Measurements from ENCODE around the gene SUPT20H. TPM values are rescaled to one million over a fixed set of nuclear protein-coding genes. Genes with fewer than 3 reads are reported as not detected.

SUPT20H gene
- total and polyA plus RNA-seq, 10 of the 15 experiments (the other 5 are each of a cell fraction or from before 2014, with no cell fraction given), result 12.3 to 69.8 (median 47.5) TPM

DNA sequence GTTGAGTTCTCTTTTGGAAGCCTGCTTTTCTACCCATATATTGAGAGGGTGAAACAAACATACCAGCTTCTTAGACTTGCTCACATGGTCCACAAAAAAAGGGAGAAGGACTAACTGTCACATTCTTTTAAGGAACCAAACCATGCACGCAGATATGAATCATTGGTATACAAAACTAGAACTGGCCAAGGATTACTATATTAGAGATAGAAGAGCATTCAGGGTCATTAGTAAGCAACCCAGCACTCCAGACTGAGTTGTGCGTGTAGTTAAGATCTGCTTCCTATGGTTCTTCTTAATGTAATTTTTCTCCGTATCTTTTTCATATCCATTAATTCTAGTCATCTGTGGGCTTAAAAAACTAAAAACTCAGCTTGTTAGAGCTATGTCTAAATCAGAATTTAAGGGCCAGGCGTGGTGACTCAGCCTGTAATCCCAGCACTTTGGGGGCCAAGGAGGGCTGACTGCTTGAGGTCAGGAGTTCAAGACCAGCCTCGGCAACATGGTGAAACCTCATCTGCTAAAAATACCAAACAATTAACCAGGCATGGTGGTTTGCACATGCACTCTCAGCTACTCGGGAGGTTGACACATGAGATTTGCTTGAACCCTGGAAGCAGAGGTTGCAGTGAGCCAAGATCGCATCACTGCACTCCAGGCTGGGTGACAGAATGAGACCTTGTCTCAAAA lies 80.0 kb downstream of the SUPT20H start:
- Histone ChIP-seq H3K4me2 (ENCODE audit: control insufficient read depth, insufficient read depth) (no peak overlapping the region), H3K27ac (ENCODE audit: control insufficient read depth, insufficient read depth) (no peak overlapping the region), H4K20me1 (ENCODE audit: control insufficient read depth, insufficient read depth) (no peaks in the 10 kb centered on the region), H2AFZ (ENCODE audit: control insufficient read depth, low read depth, low read length) (no peak overlapping the region), H3K79me2 (ENCODE audit: control insufficient read depth, insufficient read depth, low read length) (no peaks in the 10 kb centered on the region), H3K9me3 (replicated peaks; ENCODE audit: control insufficient read depth, insufficient read depth, low read length) (peaks cover 5% of the 10 kb centered on the region; the same call in 2 of the 3 replicates), H3K9ac (ENCODE audit: control insufficient read depth, insufficient read depth, low read length) (no peak overlapping the region), H3K4me3 (no peak overlapping the region), H3K27me3 (replicated peaks in 1 of 2; ENCODE audit: control insufficient read depth in 2 of 2, insufficient read depth in 2 of 2, low read length in 1 of 2) (no peaks in the 10 kb centered on the region), H3K36me3 (ENCODE audit: control insufficient read depth in 2 of 2, insufficient read depth in 2 of 2, low read length in 1 of 2) (peaks cover 1 to 10% of the 10 kb centered on the region in 2 experiments), H3K4me1 (ENCODE audit: control insufficient read depth, insufficient read depth, low read length) (no peaks in the 10 kb centered on the region)
- DNase-seq (ENCODE audit: low read depth, low spot score), result no peak
- TF ChIP-seq, protein P1, sequence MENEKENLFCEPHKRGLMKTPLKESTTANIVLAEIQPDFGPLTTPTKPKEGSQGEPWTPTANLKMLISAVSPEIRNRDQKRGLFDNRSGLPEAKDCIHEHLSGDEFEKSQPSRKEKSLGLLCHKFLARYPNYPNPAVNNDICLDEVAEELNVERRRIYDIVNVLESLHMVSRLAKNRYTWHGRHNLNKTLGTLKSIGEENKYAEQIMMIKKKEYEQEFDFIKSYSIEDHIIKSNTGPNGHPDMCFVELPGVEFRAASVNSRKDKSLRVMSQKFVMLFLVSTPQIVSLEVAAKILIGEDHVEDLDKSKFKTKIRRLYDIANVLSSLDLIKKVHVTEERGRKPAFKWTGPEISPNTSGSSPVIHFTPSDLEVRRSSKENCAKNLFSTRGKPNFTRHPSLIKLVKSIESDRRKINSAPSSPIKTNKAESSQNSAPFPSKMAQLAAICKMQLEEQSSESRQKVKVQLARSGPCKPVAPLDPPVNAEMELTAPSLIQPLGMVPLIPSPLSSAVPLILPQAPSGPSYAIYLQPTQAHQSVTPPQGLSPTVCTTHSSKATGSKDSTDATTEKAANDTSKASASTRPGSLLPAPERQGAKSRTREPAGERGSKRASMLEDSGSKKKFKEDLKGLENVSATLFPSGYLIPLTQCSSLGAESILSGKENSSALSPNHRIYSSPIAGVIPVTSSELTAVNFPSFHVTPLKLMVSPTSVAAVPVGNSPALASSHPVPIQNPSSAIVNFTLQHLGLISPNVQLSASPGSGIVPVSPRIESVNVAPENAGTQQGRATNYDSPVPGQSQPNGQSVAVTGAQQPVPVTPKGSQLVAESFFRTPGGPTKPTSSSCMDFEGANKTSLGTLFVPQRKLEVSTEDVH (IDR thresholded peaks at IDR 0.05; ENCODE audit: low read depth, partially characterized antibody), result no peak
- ChIA-PET RAD21 (ENCODE audit: unreplicated experiment) (interaction anchor here (0.7 kb wide), 1 partner anchor 634 kb away, joined by 3 read pairs; no protein-coding TSS in a partner anchor), POLR2A (no interaction called here), SMC1A (ENCODE audit: uncharacterized antibody, unreplicated experiment) (interaction anchor here (0.7 kb wide), 1 partner anchor 10 kb away, joined by 3 read pairs; no protein-coding TSS in a partner anchor), CTCF (interaction anchor here (2.2 to 9.5 kb wide), 4 partner anchors 11 to 696 kb away, joined by 5 to 100 read pairs (median 26); no protein-coding TSS in a partner anchor)
- BruUV-seq (replicated peaks), result TSS peak; percentile 31
- WGBS (ENCODE audit: insufficient coverage, insufficient replicate concordance, low lambda C conversion rate, missing lambda C conversion rate), result 52% methylated on average over 7 of the region's 7 CpGs
- intact Hi-C loops (cut with micrococcal nuclease; ENCODE audit: unreplicated experiment), result loop anchor here (5.0 kb wide), 2 partner anchors 557 to 632 kb away; partner anchors contain the start of gene SPART
- in situ Hi-C loops (cut with MboI), result loop anchor here (5.0 to 10.0 kb wide), 2 partner anchors 122 to 555 kb away; no protein-coding TSS in a partner anchor
- FAIRE-seq, result no peak
- no peak for ATAC-seq

DNA sequence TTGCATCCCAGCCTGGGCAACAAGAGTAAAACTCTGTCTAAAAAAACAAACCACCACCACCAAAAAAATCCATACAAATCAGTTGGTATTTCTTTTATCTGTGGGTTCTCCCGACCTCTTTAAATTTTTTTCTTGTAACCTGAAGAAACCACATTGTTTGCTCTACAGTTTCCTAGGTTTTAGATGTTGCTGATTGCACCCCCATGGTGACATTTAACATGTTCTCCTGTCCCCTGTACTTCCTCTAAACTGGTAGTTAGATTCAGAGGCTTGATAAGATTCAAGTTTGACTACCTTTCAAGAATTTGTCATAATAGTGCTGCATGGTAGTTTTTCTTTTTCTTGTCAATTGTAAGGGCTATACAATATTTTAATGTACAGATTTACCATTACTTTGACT lies 84.3 kb downstream of the SUPT20H start:
- TSS peak; percentile 28 for BruUV-seq (replicated peaks)

More for the DNA sequence above, 84.3 kb downstream of the SUPT20H start:
- ChIA-PET CTCF (no interaction called here), SMC1A (ENCODE audit: uncharacterized antibody, unreplicated experiment) (interaction anchor here (0.7 kb wide), 1 partner anchor 766 kb away, joined by 3 read pairs; no protein-coding TSS in a partner anchor), POLR2A (no interaction called here), RAD21 (ENCODE audit: unreplicated experiment) (no interaction called here)
- H3K36me3 ChIP-seq (ENCODE audit: control insufficient read depth in 2 of 2, insufficient read depth in 2 of 2, low read length in 1 of 2), result peaks cover 1 to 9% of the 10 kb centered on the region in 2 experiments
- no peak for ATAC-seq
- H2AFZ ChIP-seq (ENCODE audit: control insufficient read depth, low read depth, low read length), result no peak overlapping the region
- H3K9me3 ChIP-seq (replicated peaks; ENCODE audit: control insufficient read depth, insufficient read depth, low read length), result peaks cover 5% of the 10 kb centered on the region; the same call in 2 of the 3 replicates
- intact Hi-C loops (cut with micrococcal nuclease; ENCODE audit: unreplicated experiment) (no loop called here), in situ Hi-C loops (cut with MboI) (no loop called here)
- no peak overlapping the region for H3K4me2 ChIP-seq (ENCODE audit: control insufficient read depth, insufficient read depth)
- TF ChIP-seq CHD2 (IDR thresholded peaks at IDR 0.05; ENCODE audit: borderline replicate concordance, low read depth, low read length), result no peak
- TF ChIP-seq CEBPB (IDR thresholded peaks at IDR 0.05; ENCODE audit: borderline replicate concordance in 1 of 2, low read depth in 2 of 2, low read length in 2 of 2), result no peak
- TF ChIP-seq, protein P2, sequence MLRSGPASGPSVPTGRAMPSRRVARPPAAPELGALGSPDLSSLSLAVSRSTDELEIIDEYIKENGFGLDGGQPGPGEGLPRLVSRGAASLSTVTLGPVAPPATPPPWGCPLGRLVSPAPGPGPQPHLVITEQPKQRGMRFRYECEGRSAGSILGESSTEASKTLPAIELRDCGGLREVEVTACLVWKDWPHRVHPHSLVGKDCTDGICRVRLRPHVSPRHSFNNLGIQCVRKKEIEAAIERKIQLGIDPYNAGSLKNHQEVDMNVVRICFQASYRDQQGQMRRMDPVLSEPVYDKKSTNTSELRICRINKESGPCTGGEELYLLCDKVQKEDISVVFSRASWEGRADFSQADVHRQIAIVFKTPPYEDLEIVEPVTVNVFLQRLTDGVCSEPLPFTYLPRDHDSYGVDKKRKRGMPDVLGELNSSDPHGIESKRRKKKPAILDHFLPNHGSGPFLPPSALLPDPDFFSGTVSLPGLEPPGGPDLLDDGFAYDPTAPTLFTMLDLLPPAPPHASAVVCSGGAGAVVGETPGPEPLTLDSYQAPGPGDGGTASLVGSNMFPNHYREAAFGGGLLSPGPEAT (IDR thresholded peaks at IDR 0.05; ENCODE audit: low read depth), result no peak
- no peak for TF ChIP-seq SIX5 (IDR thresholded peaks at IDR 0.05; ENCODE audit: low read depth, low read length, severe bottlenecking)
- 59% methylated on average over 1 of the region's 1 CpG for WGBS (ENCODE audit: insufficient coverage, insufficient replicate concordance, low lambda C conversion rate, missing lambda C conversion rate)
- no peaks in the 10 kb centered on the region; the same call in 1 of the 2 replicates for H3K79me2 ChIP-seq (ENCODE audit: control insufficient read depth, insufficient read depth, low read length)
- no peak overlapping the region for H3K4me3 ChIP-seq
- H4K20me1 ChIP-seq (ENCODE audit: control insufficient read depth, insufficient read depth), result no peaks in the 10 kb centered on the region
- no peak overlapping the region for H3K27ac ChIP-seq (ENCODE audit: control insufficient read depth, insufficient read depth)
- no peak for FAIRE-seq
- peaks cover 7% of the 10 kb centered on the region; the same call in 1 of the 2 replicates for H3K4me1 ChIP-seq (ENCODE audit: control insufficient read depth, insufficient read depth, low read length)
- no peak for DNase-seq (ENCODE audit: low read depth, low spot score)
- H3K9ac ChIP-seq (ENCODE audit: control insufficient read depth, insufficient read depth, low read length), result no peak overlapping the region
- H3K27me3 ChIP-seq (replicated peaks in 1 of 2; ENCODE audit: control insufficient read depth in 2 of 2, insufficient read depth in 2 of 2, low read length in 1 of 2), result no peaks in the 10 kb centered on the region

All from GM12878 (cell line).